ENCODE measurements around the gene SLC25A13. TPM values are rescaled to one million over a fixed set of nuclear protein-coding genes. Genes with fewer than 3 reads are reported as not detected.

The SLC25A13 gene
- total and polyA plus RNA-seq, 9 of the 15 experiments (the other 6 are each of a cell fraction or from before 2014, with no cell fraction given): 21.4 to 80.2 (median 58.7) TPM

DNA sequence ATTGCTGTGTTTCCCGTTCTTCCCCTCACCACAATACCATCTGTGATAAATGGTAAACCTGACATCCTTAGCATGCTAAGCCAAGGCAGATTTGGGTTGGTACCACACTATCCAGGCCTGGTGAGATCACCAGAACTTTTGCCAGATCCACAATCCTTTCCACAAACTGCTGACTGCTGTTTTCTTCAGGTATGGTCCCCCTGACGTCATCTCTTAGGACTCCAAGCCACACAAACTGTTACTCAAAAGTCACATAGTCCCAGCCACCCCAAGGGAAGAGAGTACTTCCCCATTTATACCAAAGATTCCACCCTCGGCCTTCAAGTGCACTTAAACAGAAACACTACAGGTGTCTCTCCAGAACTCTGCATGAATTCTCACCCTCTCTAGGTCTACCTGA, 34.8 kb downstream of the SLC25A13 start (continued):
- TF ChIP-seq, protein P1, sequence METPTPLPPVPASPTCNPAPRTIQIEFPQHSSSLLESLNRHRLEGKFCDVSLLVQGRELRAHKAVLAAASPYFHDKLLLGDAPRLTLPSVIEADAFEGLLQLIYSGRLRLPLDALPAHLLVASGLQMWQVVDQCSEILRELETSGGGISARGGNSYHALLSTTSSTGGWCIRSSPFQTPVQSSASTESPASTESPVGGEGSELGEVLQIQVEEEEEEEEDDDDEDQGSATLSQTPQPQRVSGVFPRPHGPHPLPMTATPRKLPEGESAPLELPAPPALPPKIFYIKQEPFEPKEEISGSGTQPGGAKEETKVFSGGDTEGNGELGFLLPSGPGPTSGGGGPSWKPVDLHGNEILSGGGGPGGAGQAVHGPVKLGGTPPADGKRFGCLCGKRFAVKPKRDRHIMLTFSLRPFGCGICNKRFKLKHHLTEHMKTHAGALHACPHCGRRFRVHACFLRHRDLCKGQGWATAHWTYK (CRISPR knock-in tag; IDR thresholded peaks at IDR 0.05): no peak
- peak; percentile 64; the same call in 1 of the 2 replicates for TF ChIP-seq ATF7 (IDR thresholded peaks at IDR 0.05)
- TF ChIP-seq ZC3H11A (IDR thresholded peaks at IDR 0.05; ENCODE audit: low read depth, low read length): no peak
- no peak for TF ChIP-seq THRAP3 (IDR thresholded peaks at IDR 0.05; ENCODE audit: borderline replicate concordance)

DNA sequence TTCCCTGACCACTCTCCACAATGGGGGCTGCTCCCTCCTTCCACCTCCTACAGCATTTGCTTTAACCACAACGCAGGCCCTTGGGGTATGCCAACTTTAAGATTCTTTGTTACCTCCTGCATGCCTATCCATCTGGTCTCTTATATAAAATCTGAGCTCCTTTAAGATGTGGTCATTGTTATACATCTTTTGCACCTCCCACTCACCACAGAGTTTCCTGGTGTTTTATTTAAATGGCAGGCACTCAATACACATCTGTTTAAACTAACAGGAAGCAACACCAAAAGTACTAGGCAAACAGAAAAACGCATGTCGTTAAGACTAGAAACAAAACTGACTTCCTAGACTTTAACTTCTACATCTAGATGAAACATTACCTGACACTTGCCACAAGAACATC, 36.3 kb downstream of the SLC25A13 start:
- ChIA-PET CTCF (ENCODE audit: low intra/inter-chr PET ratio) (no interaction called here), POLR2A (no interaction called here)
- Histone ChIP-seq H3K9ac (ENCODE audit: insufficient read depth in 1 of 2, low read depth in 2 of 2, low read length in 2 of 2) (no peak overlapping the region), H4K20me1 (replicated peaks; ENCODE audit: control insufficient read depth, insufficient read depth, low read length) (no peaks in the 10 kb centered on the region; the same call in 1 of the 2 replicates), H3K4me3 (no peak overlapping the region), H3K27me3 (ENCODE audit: control insufficient read depth in 2 of 2, insufficient read depth in 2 of 2, low read length in 2 of 2) (no peaks in the 10 kb centered on the region), H2AFZ (ENCODE audit: low read depth, low read length) (no peak overlapping the region), H3K27ac (ENCODE audit: extremely low read depth, low read depth, low read length) (no peak overlapping the region), H3K4me2 (ENCODE audit: insufficient read depth, low read length) (no peak overlapping the region), H3K79me2 (ENCODE audit: control insufficient read depth, insufficient read depth, low read length) (peaks cover 38% of the 10 kb centered on the region), H3K36me3 (ENCODE audit: control insufficient read depth, insufficient read depth, low read length) (no peaks in the 10 kb centered on the region), H3K9me3 (replicated peaks; ENCODE audit: control insufficient read depth, insufficient read depth, low read depth, low read length) (no peaks in the 10 kb centered on the region), H3K4me1 (replicated peaks in 1 of 2; ENCODE audit: control insufficient read depth in 2 of 2, insufficient read depth in 2 of 2, low read length in 2 of 2) (no peaks in the 10 kb centered on the region; a peak in 3 of 5 replicates), H3K9me1 (ENCODE audit: control insufficient read depth, insufficient read depth, low read length) (no peaks in the 10 kb centered on the region)
- FAIRE-seq: no peak
- no TSS peak for BruUV-seq (replicated peaks)
- 88% methylated on average over 3 of the region's 3 CpGs for WGBS (ENCODE audit: insufficient coverage, low coverage, missing lambda C conversion rate)
- in situ Hi-C loops (cut with MboI): no loop called here
- ATAC-seq: no peak
- no peak for DNase-seq (ENCODE audit: extremely low read depth in 1 of 4, low spot score in 3 of 4)
- intact Hi-C loops (cut with micrococcal nuclease): no loop called here
- no peak for TF ChIP-seq GABPB2 (CRISPR knock-in tag; conservative IDR thresholded peaks at IDR 0.05)
- TF ChIP-seq CREM (IDR thresholded peaks at IDR 0.05; ENCODE audit: low read depth): no peak
- no peak for TF ChIP-seq MAFK (IDR thresholded peaks at IDR 0.05; ENCODE audit: low read length)
- TF ChIP-seq NCOA2 (IDR thresholded peaks at IDR 0.05; ENCODE audit: partially characterized antibody in 2 of 2): no peak
- TF ChIP-seq, protein P2, sequence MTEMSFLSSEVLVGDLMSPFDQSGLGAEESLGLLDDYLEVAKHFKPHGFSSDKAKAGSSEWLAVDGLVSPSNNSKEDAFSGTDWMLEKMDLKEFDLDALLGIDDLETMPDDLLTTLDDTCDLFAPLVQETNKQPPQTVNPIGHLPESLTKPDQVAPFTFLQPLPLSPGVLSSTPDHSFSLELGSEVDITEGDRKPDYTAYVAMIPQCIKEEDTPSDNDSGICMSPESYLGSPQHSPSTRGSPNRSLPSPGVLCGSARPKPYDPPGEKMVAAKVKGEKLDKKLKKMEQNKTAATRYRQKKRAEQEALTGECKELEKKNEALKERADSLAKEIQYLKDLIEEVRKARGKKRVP (CRISPR knock-in tag; IDR thresholded peaks at IDR 0.05): no peak
- TF ChIP-seq, protein P3, sequence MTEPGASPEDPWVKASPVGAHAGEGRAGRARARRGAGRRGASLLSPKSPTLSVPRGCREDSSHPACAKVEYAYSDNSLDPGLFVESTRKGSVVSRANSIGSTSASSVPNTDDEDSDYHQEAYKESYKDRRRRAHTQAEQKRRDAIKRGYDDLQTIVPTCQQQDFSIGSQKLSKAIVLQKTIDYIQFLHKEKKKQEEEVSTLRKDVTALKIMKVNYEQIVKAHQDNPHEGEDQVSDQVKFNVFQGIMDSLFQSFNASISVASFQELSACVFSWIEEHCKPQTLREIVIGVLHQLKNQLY (CRISPR knock-in tag; conservative IDR thresholded peaks at IDR 0.05): no peak
- TF ChIP-seq ATF1 (CRISPR knock-in tag; IDR thresholded peaks at IDR 0.05): no peak
- no peak for TF ChIP-seq ATF1 (tag; IDR thresholded peaks at IDR 0.05)
- TF ChIP-seq HDGF (IDR thresholded peaks at IDR 0.05): no peak
- TF ChIP-seq RNF2 (IDR thresholded peaks at IDR 0.05): no peak
- TF ChIP-seq HNRNPH1 (optimal IDR thresholded peaks at IDR 0.05; ENCODE audit: low read depth, low read length): no peak
- TF ChIP-seq TGIF2 (CRISPR knock-in tag; IDR thresholded peaks at IDR 0.05): no peak
- TF ChIP-seq, protein P4, sequence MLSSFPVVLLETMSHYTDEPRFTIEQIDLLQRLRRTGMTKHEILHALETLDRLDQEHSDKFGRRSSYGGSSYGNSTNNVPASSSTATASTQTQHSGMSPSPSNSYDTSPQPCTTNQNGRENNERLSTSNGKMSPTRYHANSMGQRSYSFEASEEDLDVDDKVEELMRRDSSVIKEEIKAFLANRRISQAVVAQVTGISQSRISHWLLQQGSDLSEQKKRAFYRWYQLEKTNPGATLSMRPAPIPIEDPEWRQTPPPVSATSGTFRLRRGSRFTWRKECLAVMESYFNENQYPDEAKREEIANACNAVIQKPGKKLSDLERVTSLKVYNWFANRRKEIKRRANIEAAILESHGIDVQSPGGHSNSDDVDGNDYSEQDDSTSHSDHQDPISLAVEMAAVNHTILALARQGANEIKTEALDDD (IDR thresholded peaks at IDR 0.05): no peak
- no peak for TF ChIP-seq PPARD (CRISPR knock-in tag; IDR thresholded peaks at IDR 0.05)

Measured in K562 (cell line).